Measurements from ENCODE around the gene CAMK1D. TPM values are rescaled to one million over a fixed set of nuclear protein-coding genes. Genes with fewer than 3 reads are reported as not detected.
A peak's percentile ranks its signal among the peaks of the same experiment; 100 is the strongest.

CAMK1D gene
- total RNA-seq, 1 donor from 2014 or later, result 1.8 TPM

- Histone ChIP-seq H3K4me3 (ENCODE audit: low read depth, low read length) (no peak overlapping the region), H3K36me3 (ENCODE audit: control insufficient read depth, insufficient read depth, low read length) (no peaks in the 10 kb centered on the region), H3K27me3 (ENCODE audit: control insufficient read depth, insufficient read depth, low read length) (no peaks in the 10 kb centered on the region)
- DNase-seq (ENCODE audit: low read depth), result no peak
- no peak for FAIRE-seq
- no peak for TF ChIP-seq CTCF (IDR thresholded peaks at IDR 0.05; ENCODE audit: insufficient read depth, low read length, severe bottlenecking)
Measured at GRCh38 chr10:12702215-12702770, 352.9 kb downstream of the CAMK1D start.

- DNase-seq (ENCODE audit: low read depth), result no peak
- Histone ChIP-seq H3K4me3 (ENCODE audit: low read depth, low read length) (no peak overlapping the region), H3K27me3 (ENCODE audit: control insufficient read depth, insufficient read depth, low read length) (no peaks in the 10 kb centered on the region), H3K36me3 (ENCODE audit: control insufficient read depth, insufficient read depth, low read length) (no peaks in the 10 kb centered on the region)
- FAIRE-seq, result no peak
- TF ChIP-seq CTCF (IDR thresholded peaks at IDR 0.05; ENCODE audit: insufficient read depth, low read length, severe bottlenecking), result no peak
Measured at GRCh38 chr10:12703126-12703525, 353.8 kb downstream of the CAMK1D start.

DNA sequence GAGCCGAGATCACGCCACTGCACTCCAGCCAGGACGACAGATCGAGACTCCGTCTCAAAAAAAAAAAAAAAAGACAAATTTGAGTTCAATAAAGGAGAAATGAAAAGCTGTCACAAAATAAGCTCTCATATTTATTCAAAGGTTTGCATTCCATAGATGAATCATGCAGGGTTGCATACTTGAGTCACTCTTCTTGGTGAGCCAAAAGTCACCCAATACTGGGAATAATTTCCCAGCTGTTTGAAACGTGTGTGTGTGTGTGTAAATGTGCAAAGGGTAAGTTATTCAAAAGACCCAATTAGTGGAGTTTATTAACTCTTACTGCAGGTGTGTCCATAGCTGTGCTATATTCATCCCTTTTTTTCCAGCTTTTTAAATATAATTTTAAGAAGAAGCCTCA is 354.5 kb downstream of the CAMK1D start:
- DNase-seq (ENCODE audit: low read depth) (peak; percentile 86), FAIRE-seq (no peak)
- no peak for TF ChIP-seq CTCF (IDR thresholded peaks at IDR 0.05; ENCODE audit: insufficient read depth, low read length, severe bottlenecking)

GRCh38 chr10:12704488-12704887 is 355.1 kb downstream of the CAMK1D start:
- no peak for TF ChIP-seq CTCF (IDR thresholded peaks at IDR 0.05; ENCODE audit: insufficient read depth, low read length, severe bottlenecking)
- FAIRE-seq, result no peak
- H3K27me3 ChIP-seq (ENCODE audit: control insufficient read depth, insufficient read depth, low read length), result no peaks in the 10 kb centered on the region
- no peak overlapping the region for H3K4me3 ChIP-seq (ENCODE audit: low read depth, low read length)
- no peaks in the 10 kb centered on the region for H3K36me3 ChIP-seq (ENCODE audit: control insufficient read depth, insufficient read depth, low read length)
- peak; percentile 72 for DNase-seq (ENCODE audit: low read depth)

More for the DNA sequence above, 354.5 kb downstream of the CAMK1D start:
- Histone ChIP-seq H3K27me3 (ENCODE audit: control insufficient read depth, insufficient read depth, low read length) (no peaks in the 10 kb centered on the region), H3K4me3 (ENCODE audit: low read depth, low read length) (no peak overlapping the region), H3K36me3 (ENCODE audit: control insufficient read depth, insufficient read depth, low read length) (no peaks in the 10 kb centered on the region)

DNA sequence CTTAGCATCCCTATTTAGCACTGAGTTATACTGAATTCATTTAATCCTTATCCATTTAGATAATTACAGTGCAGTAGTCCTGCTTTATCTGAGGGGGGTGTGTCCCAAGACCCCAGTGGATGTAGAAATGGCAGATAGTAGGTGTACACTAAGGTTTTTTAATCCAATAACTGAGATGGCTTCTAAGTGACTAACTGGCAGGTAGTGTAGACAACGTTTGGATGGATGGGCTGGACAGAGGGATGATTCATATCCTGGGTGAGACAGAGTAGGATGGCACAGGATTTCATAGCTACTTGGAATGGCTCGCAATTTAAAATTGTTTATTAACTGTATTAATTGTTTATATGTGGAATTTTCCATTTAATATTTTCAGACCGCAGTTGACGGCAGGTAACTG is 356.6 kb downstream of the CAMK1D start:
- DNase-seq (ENCODE audit: low read depth) (peak; percentile 88), FAIRE-seq (no peak)
- Histone ChIP-seq H3K27me3 (ENCODE audit: control insufficient read depth, insufficient read depth, low read length) (no peaks in the 10 kb centered on the region), H3K4me3 (ENCODE audit: low read depth, low read length) (no peak overlapping the region), H3K36me3 (ENCODE audit: control insufficient read depth, insufficient read depth, low read length) (no peaks in the 10 kb centered on the region)
- no peak for TF ChIP-seq CTCF (IDR thresholded peaks at IDR 0.05; ENCODE audit: insufficient read depth, low read length, severe bottlenecking)

All from bronchial epithelial cell (primary cell).